Measurements from ENCODE around the gene LRMDA.

The LRMDA gene

DNA sequence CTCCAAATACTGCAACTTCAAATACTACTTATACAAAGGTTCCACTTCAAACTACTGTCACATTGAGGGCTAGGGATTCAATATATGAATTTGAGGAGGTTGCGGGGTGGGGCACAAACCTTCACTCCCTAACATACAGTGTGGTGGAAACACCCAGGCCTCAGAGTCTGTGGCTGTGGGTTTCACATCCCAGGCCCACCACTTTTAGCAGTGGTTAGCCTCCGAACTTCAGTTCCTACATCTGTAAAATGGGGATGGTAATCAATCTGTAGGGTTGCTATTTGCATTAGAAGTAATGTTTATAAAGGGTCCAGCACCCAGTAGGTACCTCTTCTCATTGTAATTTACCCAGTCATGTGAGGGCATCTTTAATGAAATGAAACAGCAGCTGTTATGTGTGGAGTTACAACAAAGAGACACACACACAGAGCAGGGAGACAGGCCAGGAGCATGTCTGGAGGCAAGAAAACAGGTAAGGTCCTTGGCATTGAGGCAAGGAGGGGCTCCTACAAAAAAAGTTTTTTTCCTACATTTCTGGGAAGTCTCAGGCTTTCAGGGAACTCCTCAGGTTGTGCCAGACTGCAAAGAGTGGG, 570.9 kb downstream of the LRMDA start:
- Histone ChIP-seq H3K4me1 (ENCODE audit: insufficient read depth, low read length, poor library complexity, severe bottlenecking) (no peaks in the 10 kb centered on the region), H3K27me3 (ENCODE audit: insufficient read depth, low read length, poor library complexity, severe bottlenecking) (no peaks in the 10 kb centered on the region), H3K79me2 (ENCODE audit: insufficient read depth, low read length) (no peaks in the 10 kb centered on the region), H4K20me1 (ENCODE audit: insufficient read depth, low read length, poor library complexity, severe bottlenecking) (no peaks in the 10 kb centered on the region), H3K9me2 (replicated peaks; ENCODE audit: low read depth, low read length) (no peaks in the 10 kb centered on the region), H3K36me3 (ENCODE audit: insufficient read depth, low read length) (no peaks in the 10 kb centered on the region), H3K4me2 (ENCODE audit: low read depth, low read length, poor library complexity, severe bottlenecking) (no peak overlapping the region), H3K9ac (ENCODE audit: low read depth, low read length, poor library complexity, severe bottlenecking) (no peak overlapping the region), H2AFZ (ENCODE audit: low read length) (no peak overlapping the region), H3F3A (ENCODE audit: low read depth) (no peaks in the 10 kb centered on the region), H3K4me3 (ENCODE audit: low read length, poor library complexity, severe bottlenecking) (no peak overlapping the region), H3K9me3 (ENCODE audit: insufficient read depth, low read depth, low read length) (no peaks in the 10 kb centered on the region)
- TF ChIP-seq EZH2phosphoT487 (IDR thresholded peaks at IDR 0.05; ENCODE audit: borderline replicate concordance) (no peak), CTCF (conservative IDR thresholded peaks at IDR 0.05; ENCODE audit: low read length) (no peak)

DNA sequence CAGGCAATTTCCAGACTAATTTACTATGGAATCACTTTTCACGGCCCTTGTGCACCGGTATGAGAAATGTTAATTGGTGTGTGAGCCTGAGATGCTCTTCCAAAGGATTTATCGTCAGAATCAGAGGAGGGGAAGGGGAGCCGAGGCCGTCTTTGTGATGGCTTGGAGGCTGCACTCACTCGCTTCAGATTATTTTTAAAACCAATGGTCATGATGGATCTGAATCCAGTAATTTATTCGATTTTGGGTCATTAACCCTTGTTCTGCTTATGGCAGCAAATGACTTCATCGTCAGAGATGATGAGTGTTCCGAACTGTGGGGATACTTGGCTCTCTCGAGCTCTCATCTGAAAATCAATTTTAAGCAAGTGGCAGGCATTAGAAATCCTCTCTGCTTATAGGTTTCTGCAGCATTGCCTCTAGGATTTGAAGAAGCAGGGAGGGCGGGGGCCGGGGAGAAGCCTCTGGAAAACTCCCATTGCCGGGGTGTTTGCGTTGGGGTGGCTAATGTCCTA, 576.3 kb downstream of the LRMDA start:
- no peaks in the 10 kb centered on the region for H3K27me3 ChIP-seq (ENCODE audit: insufficient read depth, low read length, poor library complexity, severe bottlenecking)
- H3K4me2 ChIP-seq (ENCODE audit: low read depth, low read length, poor library complexity, severe bottlenecking) = no peak overlapping the region
- H3K4me1 ChIP-seq (ENCODE audit: insufficient read depth, low read length, poor library complexity, severe bottlenecking) = no peaks in the 10 kb centered on the region
- no peak overlapping the region for H2AFZ ChIP-seq (ENCODE audit: low read length)
- TF ChIP-seq EZH2phosphoT487 (IDR thresholded peaks at IDR 0.05; ENCODE audit: borderline replicate concordance) (no peak), CTCF (conservative IDR thresholded peaks at IDR 0.05; ENCODE audit: low read length) (no peak)
- no peak overlapping the region for H3K4me3 ChIP-seq (ENCODE audit: low read length, poor library complexity, severe bottlenecking)
- H3F3A ChIP-seq (ENCODE audit: low read depth) = no peaks in the 10 kb centered on the region
- H3K9me3 ChIP-seq (ENCODE audit: insufficient read depth, low read depth, low read length) = no peaks in the 10 kb centered on the region
- no peak overlapping the region for H3K9ac ChIP-seq (ENCODE audit: low read depth, low read length, poor library complexity, severe bottlenecking)
- H3K79me2 ChIP-seq (ENCODE audit: insufficient read depth, low read length) = no peaks in the 10 kb centered on the region
- H3K36me3 ChIP-seq (ENCODE audit: insufficient read depth, low read length) = no peaks in the 10 kb centered on the region
- no peaks in the 10 kb centered on the region for H3K9me2 ChIP-seq (replicated peaks; ENCODE audit: low read depth, low read length)
- H4K20me1 ChIP-seq (ENCODE audit: insufficient read depth, low read length, poor library complexity, severe bottlenecking) = no peaks in the 10 kb centered on the region

- Histone ChIP-seq H3K9me3 (ENCODE audit: insufficient read depth, low read depth, low read length) (no peaks in the 10 kb centered on the region), H3K4me3 (ENCODE audit: low read length, poor library complexity, severe bottlenecking) (no peak overlapping the region), H3F3A (ENCODE audit: low read depth) (no peaks in the 10 kb centered on the region), H3K9me2 (replicated peaks; ENCODE audit: low read depth, low read length) (no peaks in the 10 kb centered on the region), H3K4me1 (ENCODE audit: insufficient read depth, low read length, poor library complexity, severe bottlenecking) (no peaks in the 10 kb centered on the region), H3K79me2 (ENCODE audit: insufficient read depth, low read length) (no peaks in the 10 kb centered on the region), H3K9ac (ENCODE audit: low read depth, low read length, poor library complexity, severe bottlenecking) (no peak overlapping the region), H2AFZ (ENCODE audit: low read length) (no peak overlapping the region), H3K4me2 (ENCODE audit: low read depth, low read length, poor library complexity, severe bottlenecking) (no peak overlapping the region), H4K20me1 (ENCODE audit: insufficient read depth, low read length, poor library complexity, severe bottlenecking) (no peaks in the 10 kb centered on the region), H3K27me3 (ENCODE audit: insufficient read depth, low read length, poor library complexity, severe bottlenecking) (no peaks in the 10 kb centered on the region), H3K36me3 (ENCODE audit: insufficient read depth, low read length) (no peaks in the 10 kb centered on the region)
- TF ChIP-seq EZH2phosphoT487 (IDR thresholded peaks at IDR 0.05; ENCODE audit: borderline replicate concordance) = no peak
- no peak for TF ChIP-seq CTCF (conservative IDR thresholded peaks at IDR 0.05; ENCODE audit: low read length)
Observed at GRCh38 chr10:76009531-76009930, 578.1 kb downstream of the LRMDA start.

Measured in Loucy (cell line).